ENCODE results near the gene ANK2. TPM values are rescaled to one million over a fixed set of nuclear protein-coding genes. Genes with fewer than 3 reads are reported as not detected.

ANK2 gene
- polyA plus RNA-seq, 1 donor, result 269 TPM

DNA sequence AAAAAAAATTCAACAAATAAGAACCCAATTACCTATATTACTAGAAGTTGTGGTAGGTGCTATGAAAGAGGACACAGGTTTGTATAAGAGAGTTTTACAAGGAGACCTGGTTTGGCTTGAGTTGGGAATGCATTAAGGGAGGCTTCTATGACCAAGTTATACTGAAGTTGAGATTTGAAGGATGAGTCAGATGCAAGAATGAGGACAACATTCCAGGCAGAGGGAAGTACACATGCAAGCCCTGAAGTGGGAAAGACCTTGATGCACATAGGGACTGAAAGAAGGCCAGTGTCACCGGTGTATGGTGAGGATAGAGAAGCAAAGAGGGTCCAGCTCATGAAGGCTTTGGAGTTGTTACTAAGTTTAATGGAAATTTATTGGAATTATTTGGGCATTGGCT lies 52.2 kb downstream of the ANK2 start:
- no peak for DNase-seq

DNA sequence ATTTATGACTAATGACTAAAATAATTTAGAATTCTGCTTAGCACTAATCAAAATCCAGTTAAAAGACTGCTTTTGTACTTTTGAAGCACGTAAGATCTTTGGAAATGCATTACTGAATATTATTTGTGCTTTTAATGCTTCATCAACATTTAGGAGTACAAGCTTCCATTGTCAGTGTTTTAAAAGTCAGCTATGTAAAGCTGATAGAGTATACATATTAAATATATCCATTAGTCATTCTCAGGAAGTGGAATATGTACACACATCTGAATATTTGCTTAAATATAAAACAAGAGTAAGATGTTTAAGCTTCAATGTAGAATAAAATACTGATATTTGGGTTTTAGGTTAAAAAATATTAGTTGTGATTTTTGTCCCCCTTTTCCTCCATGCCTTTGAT lies 54.1 kb downstream of the ANK2 start:
- DNase-seq, result no peak

DNA sequence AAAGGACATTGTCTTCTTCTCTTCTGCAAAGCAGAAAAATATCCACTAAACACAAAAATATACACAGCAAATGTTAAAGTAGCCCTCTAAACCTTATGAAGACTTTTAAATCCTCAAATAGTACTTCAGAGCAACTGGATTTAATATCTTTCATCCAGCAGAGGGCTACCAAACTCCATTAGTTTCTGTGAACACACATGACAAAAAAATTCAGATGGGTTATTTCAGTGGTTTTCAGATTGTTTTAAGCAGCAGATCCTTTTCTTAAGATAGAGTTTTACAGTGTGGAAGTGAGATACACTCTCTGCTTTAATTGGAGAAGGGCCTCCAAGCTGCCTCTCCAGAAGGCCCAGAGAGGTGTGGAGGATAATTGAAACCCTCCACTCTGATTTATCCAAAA lies 56.7 kb downstream of the ANK2 start:
- DNase-seq, result peak; percentile 63

DNA sequence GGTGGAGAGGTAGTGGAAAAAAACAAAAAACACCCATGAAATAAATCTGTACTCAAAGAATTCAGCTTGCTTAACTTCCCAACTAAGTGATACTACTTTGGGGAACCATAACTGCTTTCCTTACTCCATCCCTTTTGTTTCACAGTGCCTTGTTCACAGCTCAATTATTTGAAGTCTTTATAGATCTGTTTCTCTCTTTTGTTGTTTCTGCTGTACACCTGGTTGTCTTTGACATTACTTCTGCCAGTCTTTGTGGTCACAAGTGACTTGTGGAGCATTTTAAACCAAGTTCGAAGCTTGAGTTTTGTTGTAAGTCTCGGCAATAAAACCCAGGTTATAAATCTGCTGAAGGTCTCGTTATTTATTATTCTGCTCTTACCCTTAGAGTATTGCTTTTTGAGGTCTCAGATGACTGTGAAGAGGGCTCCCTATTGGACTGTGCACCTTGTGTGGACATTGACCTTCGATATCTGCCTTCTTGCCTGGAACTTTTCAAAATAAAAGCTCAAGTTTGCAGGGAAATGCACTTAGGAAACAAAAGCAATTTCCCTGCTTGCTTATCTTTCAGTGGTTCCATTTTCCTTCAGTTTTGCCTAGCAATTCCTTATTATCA lies 59.8 kb downstream of the ANK2 start:
- no peak for DNase-seq

DNA sequence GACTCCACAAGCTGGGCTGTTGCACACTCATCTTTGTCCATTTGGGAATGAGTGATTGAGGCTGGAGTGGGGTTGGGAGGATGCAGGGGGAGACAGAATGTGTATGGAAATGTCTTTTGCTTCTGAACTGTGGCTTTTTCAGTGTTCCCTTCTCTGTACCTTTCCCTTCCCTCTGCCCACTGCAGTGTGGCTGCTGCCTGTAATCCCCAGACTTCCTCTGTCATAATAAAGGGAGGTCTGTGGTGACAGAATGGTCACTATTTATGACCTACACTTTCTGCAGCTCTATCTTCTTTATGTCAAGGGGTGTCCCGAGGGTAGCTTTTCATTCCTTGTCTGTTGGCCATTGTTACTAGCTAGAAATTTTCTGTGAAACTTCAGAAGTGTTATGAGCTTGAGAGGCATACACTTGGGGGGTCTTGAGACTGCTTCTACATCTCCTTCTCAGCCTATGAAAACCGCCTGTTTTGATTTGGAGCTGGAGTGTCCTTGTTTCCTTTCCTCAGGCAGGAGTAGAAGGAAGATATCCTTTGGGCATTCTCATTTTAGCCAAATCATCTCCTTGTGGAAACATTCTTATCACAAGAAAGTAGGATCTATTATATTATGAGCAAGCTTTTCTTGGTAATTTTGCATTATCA lies 63.0 kb downstream of the ANK2 start:
- DNase-seq, result no peak

DNA sequence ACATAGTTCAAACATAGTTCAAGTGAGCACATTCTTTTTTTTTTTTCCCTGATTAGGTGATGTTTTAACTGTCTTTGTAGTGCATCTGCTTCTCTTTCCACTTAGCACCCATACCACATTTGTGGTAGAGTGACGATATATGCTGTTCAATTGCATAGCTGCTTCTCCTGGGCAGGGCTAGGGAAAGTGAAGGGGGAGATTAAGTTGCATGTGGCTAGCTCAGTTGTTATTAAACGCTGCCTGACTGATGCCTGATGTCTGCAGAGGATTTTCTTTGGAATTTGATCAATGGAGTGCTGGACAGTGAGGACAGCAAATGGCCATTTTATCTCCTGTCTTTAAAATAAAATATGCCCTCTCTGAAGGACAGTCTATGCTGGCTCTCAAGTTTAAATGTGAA lies 63.7 kb downstream of the ANK2 start:
- DNase-seq, result no peak

DNA sequence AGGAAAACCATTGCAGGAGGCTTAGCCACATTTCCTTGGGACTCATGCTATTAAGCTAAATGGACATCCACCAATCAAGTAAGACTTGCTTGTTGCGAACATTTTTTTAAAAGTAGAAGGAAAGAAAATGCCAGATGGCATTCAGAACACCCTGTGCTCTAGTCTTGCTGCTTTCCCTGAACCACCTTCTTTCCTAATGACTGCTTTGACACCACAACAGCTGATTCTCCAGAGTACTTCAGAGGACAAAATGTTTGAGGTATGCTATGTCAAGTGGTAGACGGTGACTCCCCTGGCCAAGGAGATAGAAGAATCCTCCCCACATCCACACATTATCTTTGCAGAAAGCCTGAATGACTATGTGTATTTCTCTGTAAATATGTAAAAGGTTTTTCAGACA lies 65.4 kb downstream of the ANK2 start:
- no peak for DNase-seq

DNA sequence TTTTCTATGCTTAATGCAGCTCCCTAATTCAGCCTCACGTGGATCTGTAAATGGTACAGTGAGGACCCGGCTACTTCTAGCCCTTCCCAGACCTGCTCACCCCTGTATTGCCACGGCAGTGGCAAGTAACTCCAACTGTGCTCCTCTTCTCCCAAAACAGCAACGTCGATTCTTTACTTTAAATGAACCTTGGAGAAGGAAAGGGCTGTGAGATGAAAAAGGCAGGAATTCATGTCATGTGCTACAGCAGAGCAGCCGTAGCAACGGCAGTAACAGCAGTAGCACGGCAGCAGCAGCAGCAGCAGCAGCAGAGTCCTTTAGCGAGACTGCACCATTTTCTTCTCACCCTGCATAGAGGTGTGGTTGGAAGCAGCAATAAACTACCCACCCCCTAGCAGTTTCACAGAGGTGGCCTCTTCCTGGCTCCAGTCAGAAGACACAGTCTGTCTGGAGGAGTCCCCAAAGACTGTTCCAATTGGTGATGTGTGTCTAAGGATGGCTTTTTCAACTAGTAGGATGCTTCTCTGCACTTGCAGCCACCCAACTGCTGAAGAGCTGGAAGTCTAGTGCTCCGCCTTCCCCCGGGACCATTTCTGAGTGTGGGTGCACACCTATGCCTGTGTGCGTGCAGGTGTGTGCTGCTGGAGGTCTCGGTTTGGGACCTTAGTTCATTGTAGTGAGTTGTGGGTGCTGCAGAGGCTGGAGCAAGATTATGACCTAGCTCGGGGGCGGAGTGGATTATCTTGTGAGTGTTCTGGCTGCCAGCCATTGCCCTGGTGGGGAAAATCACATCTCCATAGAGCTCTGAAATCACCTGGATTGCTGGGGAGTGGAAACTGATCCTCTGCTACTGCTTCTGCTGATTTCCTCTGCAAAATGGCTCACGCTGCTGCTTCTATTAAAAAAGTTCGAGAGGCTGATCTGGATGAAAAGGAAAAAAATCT lies 67.2 kb downstream of the ANK2 start:
- DNase-seq, result peak; percentile 26

DNA sequence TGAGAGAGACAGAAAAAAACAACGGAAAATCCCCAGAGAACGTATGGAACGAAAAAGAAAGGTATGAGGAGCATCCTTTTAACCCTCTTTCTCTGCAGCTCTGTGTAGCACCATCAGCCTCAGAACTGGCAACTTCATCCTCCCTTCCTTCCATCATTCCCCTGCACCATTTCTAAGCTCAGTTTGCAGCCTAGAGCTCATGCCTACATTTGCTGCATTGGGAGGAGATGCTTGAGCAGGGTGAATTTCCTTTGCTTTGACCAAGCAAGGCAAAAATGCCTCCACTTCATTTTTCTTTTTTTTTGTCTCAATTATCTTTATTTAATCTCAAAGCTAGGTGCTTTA lies 67.9 kb downstream of the ANK2 start:
- DNase-seq, result no peak

DNA sequence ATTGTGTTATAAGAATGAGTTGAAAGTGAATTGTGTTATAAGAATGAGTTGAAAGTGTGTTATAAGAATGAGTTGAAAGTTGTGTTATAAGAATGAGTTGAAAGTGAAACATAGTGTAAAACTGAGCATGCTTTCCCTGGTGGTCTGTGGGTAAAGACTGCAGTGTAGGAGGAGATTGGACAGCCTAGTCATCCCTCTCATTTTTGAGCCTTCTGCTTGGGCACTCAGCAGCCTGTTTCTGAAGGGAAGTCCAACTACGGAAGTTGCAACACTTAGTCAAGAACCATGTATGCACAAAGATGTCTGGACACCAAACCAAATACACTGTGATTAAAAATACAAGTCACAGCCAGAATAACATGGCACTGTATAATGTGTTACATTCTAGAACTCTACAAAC lies 72.6 kb downstream of the ANK2 start:
- no peak for DNase-seq

DNA sequence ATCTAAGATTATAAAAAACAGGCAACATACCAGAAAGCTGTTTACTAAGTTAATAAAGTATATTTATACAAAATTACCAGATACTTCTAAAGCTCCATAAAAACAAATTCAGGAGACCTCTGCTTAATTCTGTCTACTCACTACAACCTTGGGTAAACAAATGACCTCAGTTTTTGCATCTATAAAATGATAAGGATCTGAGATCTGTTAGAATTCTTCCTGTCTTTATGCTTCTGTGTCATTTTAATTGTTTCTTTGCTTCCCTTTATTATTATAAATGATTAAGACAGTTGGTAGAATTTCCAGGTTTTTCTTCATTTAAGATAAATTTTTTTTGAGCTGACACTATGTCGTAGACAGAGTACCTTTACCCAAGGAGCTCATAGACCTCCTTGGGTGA lies 76.0 kb downstream of the ANK2 start:
- no peak for DNase-seq

DNA sequence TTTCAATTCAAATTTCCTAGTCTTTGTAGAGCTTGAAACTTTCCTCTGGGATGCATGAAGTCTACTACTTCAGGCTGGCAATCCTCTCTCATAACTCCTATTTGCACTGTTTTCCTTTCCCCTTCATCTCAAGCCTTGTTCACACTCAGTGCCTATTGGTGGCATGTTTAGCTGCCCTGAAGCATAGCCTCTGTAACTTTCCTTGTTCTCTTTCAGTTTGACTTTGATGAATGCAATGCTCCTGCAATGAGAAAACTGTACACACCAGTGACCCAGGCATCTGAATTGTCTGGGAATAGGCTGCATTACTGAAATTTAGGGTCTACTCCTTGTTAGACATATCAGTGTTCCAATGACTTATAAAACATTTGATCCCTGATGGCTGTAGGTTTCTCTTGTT lies 81.7 kb downstream of the ANK2 start:
- DNase-seq, result no peak

DNA sequence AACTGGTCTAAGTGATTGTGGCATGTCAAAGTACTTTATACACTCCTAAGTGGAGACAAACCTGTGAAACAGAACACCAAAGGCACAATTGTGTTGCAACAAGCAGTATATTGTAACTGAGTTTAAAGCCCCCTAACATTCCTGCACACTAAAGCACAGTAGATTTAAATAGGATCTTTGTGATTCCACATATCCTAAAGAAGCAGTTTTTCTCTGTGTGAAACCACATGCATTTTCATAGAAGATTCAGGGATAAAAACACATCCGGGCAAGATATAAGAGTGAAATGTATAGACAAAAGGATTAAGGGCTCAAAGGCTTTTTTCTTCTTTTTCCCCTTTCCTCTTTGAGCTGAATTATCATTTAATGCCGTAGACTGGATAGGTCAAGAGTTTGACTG lies 82.2 kb downstream of the ANK2 start:
- no peak for DNase-seq

DNA sequence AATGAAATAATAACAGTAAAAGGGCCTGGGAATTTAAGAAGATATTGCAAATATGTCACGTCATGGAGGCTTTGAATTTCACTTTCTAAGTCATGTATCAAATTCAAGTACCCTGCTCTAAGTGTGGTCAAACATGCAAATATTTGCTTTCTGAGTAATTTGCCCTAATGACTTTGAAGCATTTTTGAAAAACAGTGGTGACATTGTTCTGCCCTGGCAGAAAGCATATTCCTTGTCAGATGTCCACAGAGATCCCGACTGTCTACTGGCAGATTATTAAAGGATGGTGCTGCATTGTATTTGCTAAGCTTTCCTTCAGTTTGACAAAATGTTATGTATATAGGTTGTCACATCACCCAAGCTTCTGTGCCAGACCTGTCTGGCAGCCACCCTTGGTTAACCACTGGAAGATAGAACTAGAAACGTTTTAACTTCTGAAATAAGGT lies 92.5 kb downstream of the ANK2 start:
- DNase-seq, result no peak

DNA sequence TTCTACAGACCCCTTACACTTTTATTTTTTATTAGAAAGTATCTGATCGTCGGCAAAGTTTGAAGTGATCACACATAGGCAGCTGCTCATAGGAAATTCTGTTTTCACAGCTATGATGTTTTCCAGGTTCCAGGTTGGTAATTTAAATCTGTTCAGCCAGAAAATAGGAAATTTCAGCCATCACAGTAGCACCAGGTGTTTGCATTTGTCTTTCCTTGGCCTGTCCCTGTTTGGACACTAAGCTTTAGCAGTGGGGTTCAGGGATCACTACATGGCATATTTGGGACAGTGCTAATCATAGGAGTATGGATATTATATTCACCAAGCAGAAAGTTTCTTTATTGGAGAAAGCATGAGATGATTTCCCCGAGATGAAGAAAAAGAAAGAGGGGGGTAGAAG lies 92.9 kb downstream of the ANK2 start:
- DNase-seq, result no peak

DNA sequence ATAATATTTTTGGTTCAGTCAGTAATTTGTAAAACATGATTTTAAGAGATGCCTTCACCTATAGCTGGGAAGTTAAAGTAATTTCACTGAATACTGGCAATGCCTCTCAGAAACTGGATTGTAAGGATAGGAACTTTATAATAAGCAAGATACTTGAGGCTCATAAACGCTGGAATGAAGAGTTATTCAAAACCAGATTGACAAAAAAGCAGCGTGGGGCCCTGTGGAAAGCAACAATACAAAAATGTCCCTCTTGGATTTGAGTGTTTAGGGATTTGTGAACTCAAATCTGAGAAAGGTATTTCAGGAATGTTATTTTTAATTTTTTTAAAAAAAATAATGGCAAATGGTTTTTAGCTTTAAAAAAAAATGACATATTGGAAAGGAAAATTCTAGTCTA lies 94.6 kb downstream of the ANK2 start:
- DNase-seq, result no peak

DNA sequence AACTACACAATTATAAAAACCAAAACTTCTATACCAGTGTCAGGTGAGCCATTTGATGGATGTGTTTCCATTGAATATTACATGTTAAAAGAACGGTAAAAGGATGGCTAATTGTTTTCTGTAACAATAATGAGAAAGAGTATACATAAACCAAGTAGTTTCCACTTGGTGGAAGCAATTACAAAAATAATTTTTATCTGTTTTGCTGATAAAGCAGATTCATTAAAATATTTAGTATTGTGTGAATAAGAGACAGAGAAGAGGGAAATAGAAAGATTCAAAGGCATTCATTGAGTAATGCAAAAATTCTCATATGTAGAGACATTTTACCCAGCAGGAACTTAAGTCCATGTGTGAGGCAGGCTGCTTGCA lies 95.7 kb downstream of the ANK2 start:
- DNase-seq, result no peak

DNA sequence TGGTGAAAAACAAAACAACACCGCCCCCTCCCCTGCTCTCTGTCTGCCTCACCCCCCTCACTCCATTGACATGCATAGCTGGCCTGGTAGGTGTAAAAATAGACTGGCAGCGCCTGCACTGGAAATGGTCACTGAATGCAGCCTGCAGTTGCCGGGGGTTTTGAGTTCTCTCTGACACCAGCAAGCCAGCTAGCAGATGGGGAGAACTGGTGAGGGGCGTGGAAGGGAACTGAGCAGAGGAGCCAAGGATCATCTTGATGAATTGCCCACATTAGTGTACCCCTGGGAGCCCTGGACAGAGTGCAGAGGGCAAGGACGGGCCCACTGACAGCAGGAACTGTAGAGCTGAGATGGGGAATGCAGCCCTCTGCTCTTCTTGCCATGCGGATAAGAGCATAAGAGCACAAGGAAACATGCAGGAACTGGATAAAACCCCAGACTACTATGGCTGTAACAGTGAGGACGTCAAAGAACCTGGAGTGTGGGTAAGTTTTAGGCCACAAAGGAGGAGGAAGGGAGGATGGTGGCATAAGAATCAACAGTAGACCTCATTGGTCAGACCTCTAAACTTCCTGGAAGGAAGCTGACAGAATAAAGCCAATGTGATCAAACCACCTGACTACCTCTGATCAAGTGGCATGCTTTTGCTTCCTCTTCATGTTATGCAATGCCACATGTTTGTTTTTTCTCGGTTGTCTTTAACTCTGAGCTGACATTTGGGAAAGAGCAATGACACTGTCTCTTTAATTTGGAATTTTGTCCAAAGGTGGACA lies 96.3 kb downstream of the ANK2 start:
- no peak for DNase-seq

DNA sequence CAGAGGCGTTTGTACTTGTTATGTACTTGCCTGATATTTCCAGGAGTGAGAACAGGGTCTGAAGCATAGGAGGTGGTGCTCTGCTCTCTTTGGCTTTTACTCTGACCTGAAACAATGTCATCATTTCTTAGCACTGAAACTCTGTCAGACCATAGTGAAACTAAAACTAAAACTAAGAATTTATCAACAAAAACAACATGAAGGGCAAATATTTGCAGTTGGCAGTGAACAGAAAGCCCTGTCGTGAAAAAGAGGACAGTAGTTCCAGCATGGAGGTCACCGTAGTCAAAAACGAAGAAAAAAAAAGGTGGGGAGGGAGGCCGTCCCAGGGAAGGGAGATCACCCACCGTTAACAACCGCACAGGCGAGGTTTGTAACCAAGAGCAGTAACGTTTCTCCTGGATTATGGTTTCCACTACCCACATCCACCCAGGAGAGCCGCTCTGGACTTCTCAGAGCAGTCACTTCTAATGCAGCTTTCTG lies 97.5 kb downstream of the ANK2 start:
- no peak for DNase-seq

DNA sequence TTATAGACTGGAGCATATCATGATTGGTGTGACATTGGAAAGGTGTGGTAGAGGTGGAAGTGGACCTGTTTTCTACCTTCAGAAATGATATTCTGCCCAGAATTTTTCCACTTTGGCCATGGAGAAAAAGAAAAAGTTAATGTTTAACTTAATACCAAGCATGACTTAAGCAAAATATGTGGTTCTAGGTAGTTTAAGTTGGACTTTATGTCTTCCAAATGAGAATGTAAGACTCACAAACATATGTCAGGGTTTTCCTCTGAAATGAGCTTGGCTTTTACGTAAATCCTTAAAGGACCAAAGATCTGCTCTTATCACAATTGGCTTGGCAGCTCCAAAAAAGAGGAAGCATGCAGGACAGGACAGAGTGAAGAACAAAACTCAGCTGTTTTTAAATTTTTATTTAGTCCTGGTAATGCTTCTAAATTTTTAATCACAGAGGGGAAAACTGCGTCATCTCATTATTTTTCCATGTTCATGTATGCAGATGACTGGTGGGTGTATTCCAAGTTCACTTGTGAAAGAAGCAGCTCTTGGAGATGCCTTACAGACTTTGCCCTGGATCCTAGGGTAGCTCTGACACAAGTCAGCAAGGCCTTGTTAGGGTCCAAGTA lies 98.2 kb downstream of the ANK2 start:
- DNase-seq, result no peak

DNA sequence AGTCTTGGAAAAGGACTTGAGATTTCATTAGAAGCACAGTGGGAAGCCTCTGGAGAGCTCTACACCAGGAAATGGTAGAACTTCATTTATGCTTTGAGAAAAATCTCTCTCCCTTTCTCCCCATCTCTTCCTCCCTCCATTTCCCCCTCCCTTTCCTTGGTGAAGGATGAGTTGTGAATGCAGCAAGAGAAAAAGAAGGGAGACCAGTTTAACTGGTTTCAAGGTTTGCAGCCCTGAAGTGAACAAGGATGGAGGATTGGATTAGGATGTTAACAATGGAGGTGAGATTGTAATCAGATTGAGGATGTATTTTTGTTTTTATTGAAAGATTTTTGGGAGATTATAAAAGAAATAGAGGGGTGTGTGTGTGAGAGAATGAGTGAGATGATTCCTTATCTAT lies 99.5 kb downstream of the ANK2 start:
- no peak for DNase-seq

DNA sequence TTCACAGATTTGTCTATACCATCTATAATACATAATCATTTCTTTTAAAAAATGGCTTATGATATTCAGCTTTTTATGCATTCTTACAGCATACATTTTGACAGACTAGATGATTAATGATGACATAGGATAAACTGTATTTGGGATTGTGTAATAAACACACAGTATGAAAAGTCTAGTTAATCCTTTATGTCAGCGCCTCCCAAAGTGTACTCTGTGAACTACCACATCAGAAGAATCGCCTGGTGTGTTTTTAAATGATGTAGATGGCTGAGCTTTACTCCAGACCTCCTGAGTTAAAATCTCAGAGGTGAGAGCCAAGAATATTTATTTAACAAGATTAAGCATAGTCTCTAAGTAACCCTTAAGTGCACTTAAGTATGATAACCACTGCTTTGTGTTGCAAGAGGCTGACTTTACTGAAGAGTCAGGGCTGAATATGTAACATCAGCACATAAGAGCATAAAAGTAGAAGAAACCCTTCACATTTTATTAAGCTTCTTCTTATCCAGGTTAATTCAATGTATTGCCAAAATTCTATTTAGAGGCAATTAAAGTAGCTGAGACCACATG lies 104.2 kb downstream of the ANK2 start:
- no peak for DNase-seq
